Measurements from ENCODE around the gene ERG. TPM values are rescaled to one million over a fixed set of nuclear protein-coding genes. Genes with fewer than 3 reads are reported as not detected.

ERG gene
- total RNA-seq, 1 experiment from 2014 or later, result 4.5 TPM

- no peak for DNase-seq (ENCODE audit: low spot score)
- TF ChIP-seq AFF4 (CRISPR knock-in tag; IDR thresholded peaks at IDR 0.05; ENCODE audit: borderline replicate concordance), result no peak
- no peak for TF ChIP-seq CDX4 (CRISPR knock-in tag; IDR thresholded peaks at IDR 0.05; ENCODE audit: borderline replicate concordance)
- no peak for TF ChIP-seq ERG (CRISPR knock-in tag; IDR thresholded peaks at IDR 0.05)
- TF ChIP-seq HMGXB4 (CRISPR knock-in tag; IDR thresholded peaks at IDR 0.05), result no peak
- TF ChIP-seq NR2C2 (CRISPR knock-in tag; IDR thresholded peaks at IDR 0.05), result no peak
- TF ChIP-seq, protein P1, sequence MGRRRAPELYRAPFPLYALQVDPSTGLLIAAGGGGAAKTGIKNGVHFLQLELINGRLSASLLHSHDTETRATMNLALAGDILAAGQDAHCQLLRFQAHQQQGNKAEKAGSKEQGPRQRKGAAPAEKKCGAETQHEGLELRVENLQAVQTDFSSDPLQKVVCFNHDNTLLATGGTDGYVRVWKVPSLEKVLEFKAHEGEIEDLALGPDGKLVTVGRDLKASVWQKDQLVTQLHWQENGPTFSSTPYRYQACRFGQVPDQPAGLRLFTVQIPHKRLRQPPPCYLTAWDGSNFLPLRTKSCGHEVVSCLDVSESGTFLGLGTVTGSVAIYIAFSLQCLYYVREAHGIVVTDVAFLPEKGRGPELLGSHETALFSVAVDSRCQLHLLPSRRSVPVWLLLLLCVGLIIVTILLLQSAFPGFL (CRISPR knock-in tag; IDR thresholded peaks at IDR 0.05; ENCODE audit: borderline replicate concordance), result no peak
- no peak for TF ChIP-seq IRF2 (CRISPR knock-in tag; IDR thresholded peaks at IDR 0.05; ENCODE audit: borderline replicate concordance, low read depth)
- no peak for TF ChIP-seq E2F4 (CRISPR knock-in tag; IDR thresholded peaks at IDR 0.05; ENCODE audit: borderline replicate concordance, low read depth)
- TF ChIP-seq, protein P2, sequence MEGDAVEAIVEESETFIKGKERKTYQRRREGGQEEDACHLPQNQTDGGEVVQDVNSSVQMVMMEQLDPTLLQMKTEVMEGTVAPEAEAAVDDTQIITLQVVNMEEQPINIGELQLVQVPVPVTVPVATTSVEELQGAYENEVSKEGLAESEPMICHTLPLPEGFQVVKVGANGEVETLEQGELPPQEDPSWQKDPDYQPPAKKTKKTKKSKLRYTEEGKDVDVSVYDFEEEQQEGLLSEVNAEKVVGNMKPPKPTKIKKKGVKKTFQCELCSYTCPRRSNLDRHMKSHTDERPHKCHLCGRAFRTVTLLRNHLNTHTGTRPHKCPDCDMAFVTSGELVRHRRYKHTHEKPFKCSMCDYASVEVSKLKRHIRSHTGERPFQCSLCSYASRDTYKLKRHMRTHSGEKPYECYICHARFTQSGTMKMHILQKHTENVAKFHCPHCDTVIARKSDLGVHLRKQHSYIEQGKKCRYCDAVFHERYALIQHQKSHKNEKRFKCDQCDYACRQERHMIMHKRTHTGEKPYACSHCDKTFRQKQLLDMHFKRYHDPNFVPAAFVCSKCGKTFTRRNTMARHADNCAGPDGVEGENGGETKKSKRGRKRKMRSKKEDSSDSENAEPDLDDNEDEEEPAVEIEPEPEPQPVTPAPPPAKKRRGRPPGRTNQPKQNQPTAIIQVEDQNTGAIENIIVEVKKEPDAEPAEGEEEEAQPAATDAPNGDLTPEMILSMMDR (IDR thresholded peaks at IDR 0.05), result no peak
- no peak for TF ChIP-seq MYBL2 (CRISPR knock-in tag; IDR thresholded peaks at IDR 0.05)
- TF ChIP-seq, protein P3, sequence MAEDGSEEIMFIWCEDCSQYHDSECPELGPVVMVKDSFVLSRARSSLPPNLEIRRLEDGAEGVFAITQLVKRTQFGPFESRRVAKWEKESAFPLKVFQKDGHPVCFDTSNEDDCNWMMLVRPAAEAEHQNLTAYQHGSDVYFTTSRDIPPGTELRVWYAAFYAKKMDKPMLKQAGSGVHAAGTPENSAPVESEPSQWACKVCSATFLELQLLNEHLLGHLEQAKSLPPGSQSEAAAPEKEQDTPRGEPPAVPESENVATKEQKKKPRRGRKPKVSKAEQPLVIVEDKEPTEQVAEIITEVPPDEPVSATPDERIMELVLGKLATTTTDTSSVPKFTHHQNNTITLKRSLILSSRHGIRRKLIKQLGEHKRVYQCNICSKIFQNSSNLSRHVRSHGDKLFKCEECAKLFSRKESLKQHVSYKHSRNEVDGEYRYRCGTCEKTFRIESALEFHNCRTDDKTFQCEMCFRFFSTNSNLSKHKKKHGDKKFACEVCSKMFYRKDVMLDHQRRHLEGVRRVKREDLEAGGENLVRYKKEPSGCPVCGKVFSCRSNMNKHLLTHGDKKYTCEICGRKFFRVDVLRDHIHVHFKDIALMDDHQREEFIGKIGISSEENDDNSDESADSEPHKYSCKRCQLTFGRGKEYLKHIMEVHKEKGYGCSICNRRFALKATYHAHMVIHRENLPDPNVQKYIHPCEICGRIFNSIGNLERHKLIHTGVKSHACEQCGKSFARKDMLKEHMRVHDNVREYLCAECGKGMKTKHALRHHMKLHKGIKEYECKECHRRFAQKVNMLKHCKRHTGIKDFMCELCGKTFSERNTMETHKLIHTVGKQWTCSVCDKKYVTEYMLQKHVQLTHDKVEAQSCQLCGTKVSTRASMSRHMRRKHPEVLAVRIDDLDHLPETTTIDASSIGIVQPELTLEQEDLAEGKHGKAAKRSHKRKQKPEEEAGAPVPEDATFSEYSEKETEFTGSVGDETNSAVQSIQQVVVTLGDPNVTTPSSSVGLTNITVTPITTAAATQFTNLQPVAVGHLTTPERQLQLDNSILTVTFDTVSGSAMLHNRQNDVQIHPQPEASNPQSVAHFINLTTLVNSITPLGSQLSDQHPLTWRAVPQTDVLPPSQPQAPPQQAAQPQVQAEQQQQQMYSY (CRISPR knock-in tag; IDR thresholded peaks at IDR 0.05), result no peak
- TF ChIP-seq EMX1 (CRISPR knock-in tag; IDR thresholded peaks at IDR 0.05), result no peak
- no peak for TF ChIP-seq TCF7 (CRISPR knock-in tag; IDR thresholded peaks at IDR 0.05; ENCODE audit: low read depth)
- TF ChIP-seq IRF1 (CRISPR knock-in tag; IDR thresholded peaks at IDR 0.05), result no peak
- TF ChIP-seq, protein P4, sequence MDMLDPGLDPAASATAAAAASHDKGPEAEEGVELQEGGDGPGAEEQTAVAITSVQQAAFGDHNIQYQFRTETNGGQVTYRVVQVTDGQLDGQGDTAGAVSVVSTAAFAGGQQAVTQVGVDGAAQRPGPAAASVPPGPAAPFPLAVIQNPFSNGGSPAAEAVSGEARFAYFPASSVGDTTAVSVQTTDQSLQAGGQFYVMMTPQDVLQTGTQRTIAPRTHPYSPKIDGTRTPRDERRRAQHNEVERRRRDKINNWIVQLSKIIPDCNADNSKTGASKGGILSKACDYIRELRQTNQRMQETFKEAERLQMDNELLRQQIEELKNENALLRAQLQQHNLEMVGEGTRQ (CRISPR knock-in tag; IDR thresholded peaks at IDR 0.05), result no peak
- TF ChIP-seq GABPB1 (CRISPR knock-in tag; IDR thresholded peaks at IDR 0.05), result no peak
Observed at GRCh38 chr21:38388203-38388602, 110.1 kb downstream of the ERG start.

More at GRCh38 chr21:38388203-38388602, 110.1 kb downstream of the ERG start:
- Mint-ChIP-seq H3K4me3 (no peak overlapping the region), H3K27ac (no peak overlapping the region), H3K27me3 (ENCODE audit: low read depth) (no peaks in the 10 kb centered on the region), H3K4me1 (peaks cover 12% of the 10 kb centered on the region), H3K36me3 (0 out of 2 replicates have a peak, but pooled peaks cover 3% of the 10 kb centered on the region), H3K9me3 (peaks cover 4% of the 10 kb centered on the region)
- ATAC-seq, result no peak
- ChIA-PET POLR2A (no interaction called here), CTCF (interaction anchor here (1.1 to 1.5 kb wide), 3 partner anchors 9 to 36 kb away, joined by 3 read pairs; no protein-coding TSS in a partner anchor)

All from WTC11 (cell line).